Tibial nerve (tissue), 4 donors: Measurements from ENCODE around the gene SIGLEC9. TPM values are rescaled to one million over a fixed set of nuclear protein-coding genes. Genes with fewer than 3 reads are reported as not detected.
A peak's percentile ranks its signal among the peaks of the same experiment; 100 is the strongest.

Experiments used
- DNase-seq, 2 donors: peaks; one replicate each; pipeline ENCODE4 v3.0.0-alpha.2; 2019; ENCODE audit warnings: low spot score in 2 of 2
- H3K27ac ChIP-seq, 4 donors: fragments of 200-600 bp; sonication (generic) in 3 of 4; one replicate each; pipeline ENCODE4 v1.5.1; 2017 to 2019; ENCODE audit warnings: mild to moderate bottlenecking in 1 of 4
- H3K27me3 ChIP-seq, 2 donors: fragments of 200-600 bp; sonication (generic) in 1 of 2; one replicate each; pipeline versions ENCODE4 v1.5.1 to v1.6.0; 2017 to 2019
- H3K36me3 ChIP-seq, 3 donors: fragments of 200-600 bp; sonication (generic); one replicate each; pipeline ENCODE4 v1.5.1; 2018 to 2019
- H3K4me1 ChIP-seq, 4 donors: fragments of 200-600 bp; sonication (generic) in 3 of 4; one replicate each; pipeline ENCODE4 v1.5.1; 2017 to 2019
- H3K4me3 ChIP-seq, 4 donors: fragments of 200-600 bp; sonication (generic) in 3 of 4; one replicate each; pipeline ENCODE4 v1.5.1; 2017 to 2019; ENCODE audit warnings: mild to moderate bottlenecking in 1 of 4, moderate library complexity in 1 of 4
- H3K9me3 ChIP-seq, 4 donors: fragments of 200-600 bp; sonication (generic) in 3 of 4; one replicate each; pipeline ENCODE4 v1.5.1; 2017 to 2019
- CTCF ChIP-seq, 5 experiments: fragments of 200-600 bp in 3 of 5; fragments of 450-650 bp in 2 of 5; sonication (generic) in 3 of 5; IDR thresholded peaks; one replicate each; pipeline ENCODE4 v1.5.1; 2016 to 2019; ENCODE audit warnings: antibody characterized with exemption in 5 of 5, mild to moderate bottlenecking in 3 of 5, moderate library complexity in 2 of 5
- EP300 ChIP-seq, 2 donors: sonication (generic); formaldehyde crosslinking; IDR thresholded peaks; one replicate each; pipeline ENCODE4 v1.6.1; 2017; ENCODE audit warnings: antibody characterized with exemption in 2 of 2, mild to moderate bottlenecking in 1 of 2
- POLR2A ChIP-seq, 2 donors: fragments of 450-650 bp; IDR thresholded peaks; one replicate each; pipeline ENCODE4 v1.6.1; 2017; ENCODE audit warnings: antibody characterized with exemption in 2 of 2, mild to moderate bottlenecking in 2 of 2, moderate library complexity in 2 of 2
- WGBS, 2 donors: methylation state at CpG; one replicate each; pipeline ENCODE4 v1.1.5; 2018; 5-methylcytosine and 5-hydroxymethylcytosine counted together
- total RNA-seq, 4 donors: library from RNA; depleted of rRNA; stranded (reverse); fragments of >200 nt; gene quantifications; one replicate each; pipeline ENCODE4 v1.1.0, GENCODE V29; 2016

The SIGLEC9 gene
- total RNA-seq, 4 donors from 2014 or later, result 4.2 to 18.0 (median 5.0) TPM

GRCh38 chr19:51148580-51148979, 23.9 kb downstream of the SIGLEC9 start:
- TF ChIP-seq CTCF (IDR thresholded peaks at IDR 0.05) (no peak), EP300 (IDR thresholded peaks at IDR 0.05) (no peak)
- no peaks in the 10 kb centered on the region for H3K36me3 ChIP-seq
- 57 to 70% methylated on average over 3 of the region's 3 CpGs for WGBS, 2 donors
- H3K4me1 ChIP-seq, result no peaks in the 10 kb centered on the region
- no peaks in the 10 kb centered on the region for H3K27me3 ChIP-seq
- DNase-seq, result no peak
- no peak overlapping the region for H3K27ac ChIP-seq
- H3K4me3 ChIP-seq, result no peak overlapping the region
- peaks cover 0 to 3% (median 0%) of the 10 kb centered on the region in 4 donors for H3K9me3 ChIP-seq

- peaks cover 0 to 3% (median 0%) of the 10 kb centered on the region in 4 donors for H3K9me3 ChIP-seq
- H3K27me3 ChIP-seq, result no peaks in the 10 kb centered on the region
- H3K27ac ChIP-seq, result no peak overlapping the region
- no peak for DNase-seq
- no peaks in the 10 kb centered on the region for H3K4me1 ChIP-seq
- 63 to 76% methylated on average over 3 of the region's 3 CpGs for WGBS, 2 donors
- H3K4me3 ChIP-seq, result no peak overlapping the region
- no peak for TF ChIP-seq POLR2A (IDR thresholded peaks at IDR 0.05)
- TF ChIP-seq EP300 (IDR thresholded peaks at IDR 0.05), result no peak
- no peak for TF ChIP-seq CTCF (IDR thresholded peaks at IDR 0.05)
- no peaks in the 10 kb centered on the region for H3K36me3 ChIP-seq
Measured at GRCh38 chr19:51150627-51151026, 25.9 kb downstream of the SIGLEC9 start.

GRCh38 chr19:51156710-51157109, 32.0 kb downstream of the SIGLEC9 start:
- TF ChIP-seq POLR2A (IDR thresholded peaks at IDR 0.05) (no peak), EP300 (IDR thresholded peaks at IDR 0.05) (no peak), CTCF (IDR thresholded peaks at IDR 0.05) (no peak)
- 50 to 65% methylated on average over 2 of the region's 2 CpGs for WGBS, 2 donors
- no peak overlapping the region for H3K27ac ChIP-seq
- no peak for DNase-seq
- H3K9me3 ChIP-seq, result no peaks in the 10 kb centered on the region
- no peaks in the 10 kb centered on the region for H3K27me3 ChIP-seq
- no peaks in the 10 kb centered on the region for H3K4me1 ChIP-seq
- H3K4me3 ChIP-seq, result no peak overlapping the region
- H3K36me3 ChIP-seq, result no peaks in the 10 kb centered on the region

GRCh38 chr19:51157265-51157664, 32.6 kb downstream of the SIGLEC9 start:
- Histone ChIP-seq H3K9me3 (no peaks in the 10 kb centered on the region), H3K4me1 (no peaks in the 10 kb centered on the region), H3K27ac (no peak overlapping the region), H3K36me3 (no peaks in the 10 kb centered on the region), H3K4me3 (no peak overlapping the region), H3K27me3 (no peaks in the 10 kb centered on the region)
- 56 to 83% methylated on average over 2 of the region's 2 CpGs for WGBS, 2 donors
- TF ChIP-seq EP300 (IDR thresholded peaks at IDR 0.05), result no peak
- TF ChIP-seq POLR2A (IDR thresholded peaks at IDR 0.05), result no peak
- no peak for TF ChIP-seq CTCF (IDR thresholded peaks at IDR 0.05)
- DNase-seq, result no peak

- Histone ChIP-seq H3K4me3 (no peak overlapping the region), H3K27ac (no peak overlapping the region), H3K36me3 (no peaks in the 10 kb centered on the region), H3K27me3 (no peaks in the 10 kb centered on the region), H3K9me3 (no peaks in the 10 kb centered on the region), H3K4me1 (no peaks in the 10 kb centered on the region)
- no peak for TF ChIP-seq EP300 (IDR thresholded peaks at IDR 0.05)
- no peak for TF ChIP-seq POLR2A (IDR thresholded peaks at IDR 0.05)
- peak in 3 of 5 experiments; percentile 12 to 36 (median 31) for TF ChIP-seq CTCF (IDR thresholded peaks at IDR 0.05)
- peak in 1 of 2 donors; percentile 60 for DNase-seq
- 33 to 47% methylated on average over 7 of the region's 7 CpGs for WGBS, 2 donors
Measured at GRCh38 chr19:51158474-51159129, 33.9 kb downstream of the SIGLEC9 start.
